ENCODE measurements around the gene LPAR2. TPM values are rescaled to one million over a fixed set of nuclear protein-coding genes. Genes with fewer than 3 reads are reported as not detected.

LPAR2 gene
- total RNA-seq, 4 donors from 2014 or later, result 6.5 to 26.0 (median 7.7) TPM

DNA sequence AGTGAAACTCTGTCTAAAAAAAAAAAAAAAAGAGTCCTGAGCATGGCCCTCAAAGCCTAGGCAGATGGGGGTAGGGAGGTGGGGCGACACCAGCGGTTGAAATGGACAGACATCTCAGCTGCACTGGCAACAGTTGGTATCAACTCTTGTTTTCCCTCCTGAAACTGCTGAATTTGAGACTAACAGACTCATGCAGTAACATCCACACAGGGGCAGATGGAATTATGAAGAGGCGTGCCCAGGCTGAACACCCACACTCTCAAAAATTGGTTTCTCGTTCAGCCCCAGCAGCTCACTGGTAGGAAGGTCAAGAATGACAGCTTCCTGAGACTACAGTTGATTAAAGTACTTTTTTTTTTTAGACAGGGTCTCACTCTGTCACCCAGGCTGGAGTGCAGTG, 33.6 kb downstream of the LPAR2 start:
- DNase-seq (ENCODE audit: low spot score) (no peak), ATAC-seq (ENCODE audit: low FRiP score) (no peak)
- TF ChIP-seq CTCF (IDR thresholded peaks at IDR 0.05), result no peak

DNA sequence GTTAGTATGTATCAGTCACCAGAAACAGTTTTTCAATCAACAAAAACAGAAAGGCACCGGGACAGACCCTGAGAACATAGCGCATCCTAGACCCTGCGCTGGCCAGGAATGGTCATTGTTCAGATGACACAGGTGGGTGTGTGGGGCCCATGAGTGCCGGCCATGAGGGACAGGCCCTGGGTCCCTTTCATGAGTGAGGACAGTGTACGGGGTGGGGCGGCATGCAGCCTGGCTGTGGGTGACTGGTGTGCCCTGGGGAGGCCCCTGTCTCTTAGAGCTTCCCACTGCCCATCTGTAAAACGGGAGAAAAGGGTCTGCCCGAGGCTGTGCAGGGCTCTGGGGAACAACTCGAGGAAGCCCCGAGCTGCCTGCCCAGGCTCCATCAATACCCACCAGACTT, 35.3 kb downstream of the LPAR2 start:
- ATAC-seq (ENCODE audit: low FRiP score) (no peak), DNase-seq (ENCODE audit: low spot score) (no peak)
- TF ChIP-seq CTCF (IDR thresholded peaks at IDR 0.05), result no peak

DNA sequence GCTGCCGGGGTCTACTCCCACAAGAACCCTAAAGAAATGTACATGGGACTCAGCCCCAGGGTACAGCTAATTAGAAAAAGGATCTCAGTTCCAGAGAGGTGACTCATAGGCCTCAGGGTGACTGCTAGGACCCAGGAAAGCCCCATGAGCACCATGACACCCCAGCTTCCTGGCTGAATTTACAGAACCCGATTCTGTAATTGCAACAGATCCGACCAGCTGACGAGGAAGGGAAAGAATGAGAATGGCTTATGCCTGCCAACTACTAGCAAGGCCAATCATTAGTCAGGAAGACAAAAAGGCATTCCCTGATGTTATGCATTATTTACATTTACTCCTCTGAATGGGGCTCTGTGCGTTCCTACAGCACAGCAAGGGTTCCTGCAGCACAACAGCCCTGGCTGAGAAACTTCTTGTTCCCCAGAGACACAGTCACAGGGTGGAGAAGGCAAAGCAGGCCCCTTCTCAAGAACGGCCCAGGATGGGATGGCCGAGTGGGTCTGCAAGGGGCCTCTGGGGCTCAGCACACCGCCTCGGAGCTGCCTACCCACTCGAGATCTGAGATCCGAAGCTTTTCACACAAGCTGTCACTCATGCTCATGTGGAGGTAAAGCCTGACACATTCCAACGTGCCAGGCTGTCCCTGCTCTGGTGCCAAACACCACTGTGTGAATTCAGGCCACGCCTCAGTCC, 36.7 kb downstream of the LPAR2 start:
- TF ChIP-seq CTCF (IDR thresholded peaks at IDR 0.05), result no peak
- DNase-seq (ENCODE audit: low spot score) (no peak), ATAC-seq (ENCODE audit: low FRiP score) (peak; percentile 42)

DNA sequence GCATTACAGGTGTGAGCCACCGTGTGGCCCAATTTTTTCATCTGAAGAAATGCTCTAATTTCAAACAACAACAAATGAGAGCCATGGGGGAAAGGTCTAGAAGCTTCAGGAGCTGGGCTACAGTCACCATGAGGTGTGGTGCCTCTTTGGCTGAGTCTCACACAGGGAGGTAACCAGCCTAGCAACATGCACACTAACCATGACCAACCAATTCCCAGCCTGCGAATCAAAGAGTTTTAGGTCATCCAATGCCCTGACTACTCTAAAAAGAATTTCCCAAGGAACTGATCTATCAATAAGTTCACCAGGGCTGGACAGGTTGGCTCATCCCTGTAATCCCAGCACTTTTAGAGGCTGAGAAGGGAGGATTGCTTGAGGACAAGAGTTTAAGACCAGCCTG, 39.5 kb downstream of the LPAR2 start:
- TF ChIP-seq CTCF (IDR thresholded peaks at IDR 0.05), result no peak
- no peak for ATAC-seq (ENCODE audit: low FRiP score)
- DNase-seq (ENCODE audit: low spot score), result no peak

GRCh38 chr19:19587771-19588170, 40.2 kb downstream of the LPAR2 start:
- TF ChIP-seq CTCF (IDR thresholded peaks at IDR 0.05), result no peak
- ATAC-seq (ENCODE audit: low FRiP score) (no peak), DNase-seq (ENCODE audit: low spot score) (no peak)

- DNase-seq (ENCODE audit: low spot score) (no peak), ATAC-seq (ENCODE audit: low FRiP score) (no peak)
- no peak for TF ChIP-seq CTCF (IDR thresholded peaks at IDR 0.05)
Observed at GRCh38 chr19:19584356-19584755, 43.7 kb downstream of the LPAR2 start.

- no peak for DNase-seq (ENCODE audit: low spot score)
- no peak for TF ChIP-seq CTCF (IDR thresholded peaks at IDR 0.05)
- no peak for ATAC-seq (ENCODE audit: low FRiP score)
Observed at GRCh38 chr19:19582471-19582870, 45.5 kb downstream of the LPAR2 start.
